GM18858 (cell line): ENCODE results near the gene LRRTM4.

ENCODE experiments used
- ATAC-seq: cut with Tn5 transposase; IDR thresholded peaks from one replicate; pipeline ENCODE4 v1.9.1; 2021; ENCODE audit not compliant: unreplicated experiment

The LRRTM4 gene

GRCh38 chr2:77325395-77325794 lies 196.8 kb downstream of the LRRTM4 start:
- no peak for ATAC-seq

- ATAC-seq, result no peak
Measured at GRCh38 chr2:77322431-77322830, 199.7 kb downstream of the LRRTM4 start.

- no peak for ATAC-seq
Measured at GRCh38 chr2:77314721-77315120, 207.5 kb downstream of the LRRTM4 start.

GRCh38 chr2:77310416-77310815 lies 211.8 kb downstream of the LRRTM4 start:
- no peak for ATAC-seq

GRCh38 chr2:77309725-77310124 lies 212.5 kb downstream of the LRRTM4 start:
- no peak for ATAC-seq

- ATAC-seq, result no peak
Measured at GRCh38 chr2:77301441-77301840, 220.7 kb downstream of the LRRTM4 start.

- no peak for ATAC-seq
Measured at GRCh38 chr2:77296791-77297190, 225.4 kb downstream of the LRRTM4 start.

GRCh38 chr2:77294474-77294873 lies 227.7 kb downstream of the LRRTM4 start:
- no peak for ATAC-seq

- ATAC-seq, result no peak
Measured at GRCh38 chr2:77284353-77284752, 237.8 kb downstream of the LRRTM4 start.

- no peak for ATAC-seq
Measured at GRCh38 chr2:77271262-77271661, 250.9 kb downstream of the LRRTM4 start.

- no peak for ATAC-seq
Measured at GRCh38 chr2:77270433-77270832, 251.7 kb downstream of the LRRTM4 start.

- no peak for ATAC-seq
Measured at GRCh38 chr2:77268626-77269025, 253.6 kb downstream of the LRRTM4 start.

- ATAC-seq, result no peak
Measured at GRCh38 chr2:77232909-77233425, 289.2 kb downstream of the LRRTM4 start.

GRCh38 chr2:77228391-77228790 lies 293.8 kb downstream of the LRRTM4 start:
- no peak for ATAC-seq

GRCh38 chr2:77210725-77211124 lies 311.5 kb downstream of the LRRTM4 start:
- no peak for ATAC-seq

GRCh38 chr2:77207331-77207730 lies 314.8 kb downstream of the LRRTM4 start:
- no peak for ATAC-seq

GRCh38 chr2:77201755-77202154 lies 320.4 kb downstream of the LRRTM4 start:
- ATAC-seq, result no peak

GRCh38 chr2:77199411-77199810 lies 322.8 kb downstream of the LRRTM4 start:
- ATAC-seq, result no peak

GRCh38 chr2:77193858-77194448 lies 328.2 kb downstream of the LRRTM4 start:
- ATAC-seq, result no peak

- no peak for ATAC-seq
Measured at GRCh38 chr2:77192811-77193289, 329.3 kb downstream of the LRRTM4 start.

GRCh38 chr2:77191665-77192064 lies 330.5 kb downstream of the LRRTM4 start:
- ATAC-seq, result no peak

- no peak for ATAC-seq
Measured at GRCh38 chr2:77190721-77191346, 331.3 kb downstream of the LRRTM4 start.

GRCh38 chr2:77185052-77185451 lies 337.1 kb downstream of the LRRTM4 start:
- ATAC-seq, result no peak
